DOHH2 (cell line): ENCODE measurements around the gene GATC.

Source experiments
- H3F3A ChIP-seq: fragments of 200-600 bp; sonication (generic), shearing (Covaris generic); 2 replicates; pipeline ENCODE4 v1.6.0; 2016; ENCODE audit warnings: antibody characterized with exemption, mild to moderate bottlenecking; ENCODE audit not compliant: control insufficient read depth, insufficient read depth
- H3K27ac ChIP-seq: fragments of 200-600 bp; sonication (generic); 2 replicates; pipeline ENCODE4 v1.5.1; 2014; ENCODE audit warnings: low read depth, mild to moderate bottlenecking, low read length, moderate library complexity
- H3K27me3 ChIP-seq: fragments of 200-600 bp; sonication (generic); 2 replicates; pipeline ENCODE4 v1.6.1; 2014; ENCODE audit warnings: mild to moderate bottlenecking, low read length, mixed read lengths; ENCODE audit not compliant: control insufficient read depth
- H3K36me3 ChIP-seq: fragments of 200-600 bp; sonication (generic); 2 replicates; pipeline ENCODE4 v1.6.1; 2014; ENCODE audit warnings: mild to moderate bottlenecking, low read length, moderate library complexity, mixed read lengths; ENCODE audit not compliant: control insufficient read depth
- H3K4me1 ChIP-seq: fragments of 200-600 bp; sonication (generic); 2 replicates; pipeline ENCODE4 v1.6.1; 2014; ENCODE audit warnings: mild to moderate bottlenecking, low read length, mixed read lengths; ENCODE audit not compliant: control insufficient read depth
- H3K4me2 ChIP-seq: fragments of 200-600 bp; sonication (generic); 2 replicates; pipeline ENCODE4 v1.6.0; 2014; ENCODE audit warnings: mild to moderate bottlenecking, low read length, moderate library complexity
- H3K4me3 ChIP-seq: fragments of 200-600 bp; sonication (generic); 2 replicates; pipeline ENCODE4 v1.5.1; 2014; ENCODE audit warnings: mild to moderate bottlenecking, low read length, mixed read lengths
- H3K79me2 ChIP-seq: fragments of 200-600 bp; sonication (generic); 2 replicates; pipeline ENCODE4 v1.6.1; 2014; ENCODE audit warnings: mild to moderate bottlenecking, low read length, mixed read lengths; ENCODE audit not compliant: control insufficient read depth
- H3K9me2 ChIP-seq: fragments of 200-600 bp; sonication (generic); replicated peaks from 2 replicates; pipeline ENCODE4 v1.6.1; 2014; ENCODE audit warnings: mild to moderate bottlenecking, low read length, mixed read lengths; ENCODE audit not compliant: control insufficient read depth
- H3K9me3 ChIP-seq: fragments of 200-600 bp; sonication (generic); 2 replicates; pipeline ENCODE4 v1.6.1; 2014; ENCODE audit warnings: antibody characterized with exemption, low read length, mixed read lengths; ENCODE audit not compliant: control insufficient read depth, insufficient read depth
- H4K20me1 ChIP-seq: fragments of 200-600 bp; sonication (generic); 2 replicates; pipeline ENCODE4 v1.6.0; 2014; ENCODE audit warnings: low read depth, mild to moderate bottlenecking, antibody characterized with exemption, low read length, moderate library complexity; ENCODE audit not compliant: control insufficient read depth, insufficient read depth
- CTCF ChIP-seq: fragments of 200-600 bp; sonication (generic); IDR thresholded peaks from one replicate; pipeline ENCODE4 v1.5.1; 2014; ENCODE audit warnings: antibody characterized with exemption, mild to moderate bottlenecking, low read depth, low read length; ENCODE audit not compliant: poor library complexity, severe bottlenecking
- EZH2phosphoT487 ChIP-seq: fragments of 200-600 bp; sonication (generic); IDR thresholded peaks from 2 replicates; pipeline ENCODE4 v1.6.1; 2017; ENCODE audit warnings: borderline replicate concordance, mild to moderate bottlenecking, antibody characterized with exemption, low read length, moderate library complexity, mixed read lengths

The GATC gene

GRCh38 chr12:120421701-120422100 lies 24.5 kb upstream of the GATC start:
- no peak overlapping the region for H3K27ac ChIP-seq
- H3K4me3 ChIP-seq, result no peak overlapping the region

GRCh38 chr12:120422892-120423456 lies 23.3 kb upstream of the GATC start:
- no peaks in the 10 kb centered on the region for H3K79me2 ChIP-seq

More at GRCh38 chr12:120421701-120422100, 24.5 kb upstream of the GATC start:
- no peaks in the 10 kb centered on the region for H3K4me1 ChIP-seq
- no peaks in the 10 kb centered on the region for H3K27me3 ChIP-seq
- H4K20me1 ChIP-seq, result no peaks in the 10 kb centered on the region
- H3K4me2 ChIP-seq, result no peak overlapping the region
- H3F3A ChIP-seq, result no peaks in the 10 kb centered on the region
- H3K36me3 ChIP-seq, result no peaks in the 10 kb centered on the region
- H3K9me2 ChIP-seq, result no peaks in the 10 kb centered on the region
- no peaks in the 10 kb centered on the region for H3K9me3 ChIP-seq
- no peaks in the 10 kb centered on the region for H3K79me2 ChIP-seq
- TF ChIP-seq EZH2phosphoT487, result no peak

GRCh38 chr12:120425797-120426196 lies 20.4 kb upstream of the GATC start:
- H3F3A ChIP-seq, result no peaks in the 10 kb centered on the region
- 0 out of 2 replicates have a peak, but pooled peaks cover 6% of the 10 kb centered on the region for H3K27me3 ChIP-seq
- no peaks in the 10 kb centered on the region for H4K20me1 ChIP-seq
- H3K9me3 ChIP-seq, result no peaks in the 10 kb centered on the region
- no peaks in the 10 kb centered on the region for H3K79me2 ChIP-seq
- no peak overlapping the region for H3K4me3 ChIP-seq
- no peaks in the 10 kb centered on the region for H3K4me1 ChIP-seq
- no peaks in the 10 kb centered on the region for H3K9me2 ChIP-seq
- no peaks in the 10 kb centered on the region for H3K36me3 ChIP-seq
- H3K4me2 ChIP-seq, result no peak overlapping the region
- TF ChIP-seq CTCF (no peak), EZH2phosphoT487 (no peak)
- H3K27ac ChIP-seq, result no peak overlapping the region

More at GRCh38 chr12:120422892-120423456, 23.3 kb upstream of the GATC start:
- no peak overlapping the region for H3K4me2 ChIP-seq
- no peaks in the 10 kb centered on the region for H3K9me3 ChIP-seq
- no peak for TF ChIP-seq CTCF
- no peak for TF ChIP-seq EZH2phosphoT487
- H3K36me3 ChIP-seq, result no peaks in the 10 kb centered on the region
- no peaks in the 10 kb centered on the region for H4K20me1 ChIP-seq
- H3K9me2 ChIP-seq, result no peaks in the 10 kb centered on the region
- no peaks in the 10 kb centered on the region for H3K4me1 ChIP-seq
- H3K27me3 ChIP-seq, result 0 out of 2 replicates have a peak, but pooled peaks cover 3% of the 10 kb centered on the region
- no peaks in the 10 kb centered on the region for H3F3A ChIP-seq
- no peak overlapping the region for H3K27ac ChIP-seq
- H3K4me3 ChIP-seq, result no peak overlapping the region

- Histone ChIP-seq H3K27me3 (0 out of 2 replicates have a peak, but pooled peaks cover 6% of the 10 kb centered on the region), H3K36me3 (no peaks in the 10 kb centered on the region), H3K4me2 (no peak overlapping the region), H3K4me1 (peaks cover 4% of the 10 kb centered on the region), H3K27ac (no peak overlapping the region), H3F3A (no peaks in the 10 kb centered on the region), H3K4me3 (no peak overlapping the region), H3K79me2 (no peaks in the 10 kb centered on the region), H3K9me3 (no peaks in the 10 kb centered on the region), H3K9me2 (no peaks in the 10 kb centered on the region), H4K20me1 (no peaks in the 10 kb centered on the region)
- TF ChIP-seq CTCF, result no peak
- TF ChIP-seq EZH2phosphoT487, result no peak
Observed at GRCh38 chr12:120428597-120429229, 17.5 kb upstream of the GATC start.
